ENCODE results near the gene USP44.

Gene USP44

GRCh38 chr12:95544756-95545155, 6.5 kb downstream of the USP44 start:
- Histone ChIP-seq H3K27ac (ENCODE audit: low read depth, low read length) (no peak overlapping the region), H3F3A (ENCODE audit: control insufficient read depth, insufficient read depth) (no peaks in the 10 kb centered on the region), H3K4me3 (ENCODE audit: low read length) (no peak overlapping the region)

GRCh38 chr12:95543305-95543704, 8.0 kb downstream of the USP44 start:
- TF ChIP-seq CTCF (IDR thresholded peaks at IDR 0.05; ENCODE audit: low read depth, low read length, poor library complexity, severe bottlenecking) (no peak), EZH2phosphoT487 (IDR thresholded peaks at IDR 0.05; ENCODE audit: borderline replicate concordance, low read length) (no peak)
- Histone ChIP-seq H3K9me2 (replicated peaks; ENCODE audit: control insufficient read depth, low read length) (no peaks in the 10 kb centered on the region), H3K36me3 (ENCODE audit: control insufficient read depth, low read length) (no peaks in the 10 kb centered on the region), H3K4me1 (ENCODE audit: control insufficient read depth, low read length) (peaks cover 6% of the 10 kb centered on the region), H3K79me2 (ENCODE audit: control insufficient read depth, low read length) (no peaks in the 10 kb centered on the region), H3K4me3 (ENCODE audit: low read length) (no peak overlapping the region), H3K4me2 (ENCODE audit: low read length) (no peak overlapping the region), H4K20me1 (ENCODE audit: control insufficient read depth, insufficient read depth, low read depth, low read length) (no peaks in the 10 kb centered on the region), H3F3A (ENCODE audit: control insufficient read depth, insufficient read depth) (no peaks in the 10 kb centered on the region), H3K27me3 (ENCODE audit: control insufficient read depth, low read length) (no peaks in the 10 kb centered on the region), H3K9me3 (ENCODE audit: control insufficient read depth, insufficient read depth, low read length) (peaks cover 3% of the 10 kb centered on the region; the same call in 1 of the 2 replicates), H3K27ac (ENCODE audit: low read depth, low read length) (no peak overlapping the region)

More at GRCh38 chr12:95544756-95545155, 6.5 kb downstream of the USP44 start:
- TF ChIP-seq CTCF (IDR thresholded peaks at IDR 0.05; ENCODE audit: low read depth, low read length, poor library complexity, severe bottlenecking) (no peak), EZH2phosphoT487 (IDR thresholded peaks at IDR 0.05; ENCODE audit: borderline replicate concordance, low read length) (no peak)
- H3K9me3 ChIP-seq (ENCODE audit: control insufficient read depth, insufficient read depth, low read length), result peaks cover 11% of the 10 kb centered on the region; the same call in 1 of the 2 replicates
- no peaks in the 10 kb centered on the region for H3K4me1 ChIP-seq (ENCODE audit: control insufficient read depth, low read length)
- H3K27me3 ChIP-seq (ENCODE audit: control insufficient read depth, low read length), result no peaks in the 10 kb centered on the region
- H3K4me2 ChIP-seq (ENCODE audit: low read length), result no peak overlapping the region
- no peaks in the 10 kb centered on the region for H3K36me3 ChIP-seq (ENCODE audit: control insufficient read depth, low read length)
- no peaks in the 10 kb centered on the region for H3K79me2 ChIP-seq (ENCODE audit: control insufficient read depth, low read length)
- H4K20me1 ChIP-seq (ENCODE audit: control insufficient read depth, insufficient read depth, low read depth, low read length), result no peaks in the 10 kb centered on the region
- H3K9me2 ChIP-seq (replicated peaks; ENCODE audit: control insufficient read depth, low read length), result no peaks in the 10 kb centered on the region

- no peak for TF ChIP-seq CTCF (IDR thresholded peaks at IDR 0.05; ENCODE audit: low read depth, low read length, poor library complexity, severe bottlenecking)
- no peak for TF ChIP-seq EZH2phosphoT487 (IDR thresholded peaks at IDR 0.05; ENCODE audit: borderline replicate concordance, low read length)
- no peak overlapping the region for H3K27ac ChIP-seq (ENCODE audit: low read depth, low read length)
- peaks cover 10% of the 10 kb centered on the region for H3K4me1 ChIP-seq (ENCODE audit: control insufficient read depth, low read length)
- no peaks in the 10 kb centered on the region for H3K27me3 ChIP-seq (ENCODE audit: control insufficient read depth, low read length)
- H3K9me3 ChIP-seq (ENCODE audit: control insufficient read depth, insufficient read depth, low read length), result no peaks in the 10 kb centered on the region
- no peak overlapping the region for H3K4me3 ChIP-seq (ENCODE audit: low read length)
- H3K9me2 ChIP-seq (replicated peaks; ENCODE audit: control insufficient read depth, low read length), result no peaks in the 10 kb centered on the region
- H3K4me2 ChIP-seq (ENCODE audit: low read length), result no peak overlapping the region
- no peaks in the 10 kb centered on the region for H4K20me1 ChIP-seq (ENCODE audit: control insufficient read depth, insufficient read depth, low read depth, low read length)
- no peaks in the 10 kb centered on the region for H3K79me2 ChIP-seq (ENCODE audit: control insufficient read depth, low read length)
- H3F3A ChIP-seq (ENCODE audit: control insufficient read depth, insufficient read depth), result no peaks in the 10 kb centered on the region
- no peaks in the 10 kb centered on the region for H3K36me3 ChIP-seq (ENCODE audit: control insufficient read depth, low read length)
These were observed 9.8 kb downstream of the USP44 start for GRCh38 chr12:95541436-95541835.
